Thymus (tissue), 11 donors: ENCODE measurements around the gene AQP2. TPM values are rescaled to one million over a fixed set of nuclear protein-coding genes. Genes with fewer than 3 reads are reported as not detected.

Experiments used
- DNase-seq, 9 donors: peaks; one replicate each; pipeline ENCODE4 v3.0.0-alpha.2; 2013; ENCODE audit warnings: low spot score in 9 of 9, low read depth in 6 of 9, missing footprints in 1 of 9
- H3K27ac ChIP-seq, 2 donors: one replicate each; pipeline ENCODE4 v1.5.1; 2013; ENCODE audit warnings: control low read depth in 1 of 2, low read depth in 1 of 2, low read length in 1 of 2, mild to moderate bottlenecking in 1 of 2, moderate library complexity in 1 of 2
- H3K27me3 ChIP-seq, 2 donors: one replicate each; pipeline ENCODE4 v1.5.1; 2013; ENCODE audit warnings: low read length in 1 of 2; ENCODE audit not compliant: control insufficient read depth in 2 of 2, insufficient read depth in 1 of 2
- H3K36me3 ChIP-seq, 2 donors: one replicate each; pipeline ENCODE4 v1.5.1; 2013; ENCODE audit warnings: low read length in 1 of 2, mild to moderate bottlenecking in 1 of 2, moderate library complexity in 1 of 2; ENCODE audit not compliant: control insufficient read depth in 2 of 2, insufficient read depth in 2 of 2
- H3K4me1 ChIP-seq, 2 donors: one replicate each; pipeline ENCODE4 v1.5.1; 2013; ENCODE audit warnings: low read length in 2 of 2; ENCODE audit not compliant: control insufficient read depth in 2 of 2, insufficient read depth in 2 of 2
- H3K4me3 ChIP-seq, 2 donors: one replicate each; pipeline ENCODE4 v1.5.1; 2013; ENCODE audit warnings: low read length in 2 of 2, control low read depth in 1 of 2, mild to moderate bottlenecking in 1 of 2
- H3K9me3 ChIP-seq, 2 donors: one replicate each; pipeline ENCODE4 v1.5.1; 2013; ENCODE audit warnings: low read length in 1 of 2, mild to moderate bottlenecking in 1 of 2; ENCODE audit not compliant: control insufficient read depth in 2 of 2, insufficient read depth in 1 of 2
- WGBS: extraction: QIAGEN DNeasy Blood & Tissue Kit; methylation state at CpG from one replicate; pipeline ENCODE4 v1.1.7; 2013; 5-methylcytosine and 5-hydroxymethylcytosine counted together
- polyA plus RNA-seq: library from polyadenylated mRNA; stranded (reverse); fragments of 200-250 nt; gene quantifications from one replicate; pipeline ENCODE4 v1.2.3, GENCODE V29; 2013
- total RNA-seq: library from RNA; stranded (reverse); fragments of 120-200 nt; gene quantifications from one replicate; pipeline ENCODE4 v1.2.4, GENCODE V29; 2013
- donor health status: healthy.

The AQP2 gene
- total and polyA plus RNA-seq, 2 donors = 0.05 TPM

- no peaks in the 10 kb centered on the region for H3K4me1 ChIP-seq
- H3K27ac ChIP-seq = no peak overlapping the region
- no peaks in the 10 kb centered on the region for H3K36me3 ChIP-seq
- H3K9me3 ChIP-seq = no peaks in the 10 kb centered on the region
- peaks cover 0 to 5% of the 10 kb centered on the region in 2 donors for H3K27me3 ChIP-seq
- H3K4me3 ChIP-seq = no peak overlapping the region
- 99% methylated on average over 3 of the region's 3 CpGs for WGBS
- DNase-seq = no peak
These were observed 13.6 kb upstream of the AQP2 start for GRCh38 chr12:49936925-49937324.

- no peak for DNase-seq
- Histone ChIP-seq H3K4me3 (no peak overlapping the region), H3K27ac (no peak overlapping the region), H3K27me3 (peaks cover 0 to under 1% of the 10 kb centered on the region in 2 donors), H3K4me1 (no peaks in the 10 kb centered on the region), H3K36me3 (no peaks in the 10 kb centered on the region), H3K9me3 (no peaks in the 10 kb centered on the region)
- WGBS = 84% methylated on average over 8 of the region's 8 CpGs
These were observed 12.8 kb upstream of the AQP2 start for GRCh38 chr12:49937639-49938300.

DNA sequence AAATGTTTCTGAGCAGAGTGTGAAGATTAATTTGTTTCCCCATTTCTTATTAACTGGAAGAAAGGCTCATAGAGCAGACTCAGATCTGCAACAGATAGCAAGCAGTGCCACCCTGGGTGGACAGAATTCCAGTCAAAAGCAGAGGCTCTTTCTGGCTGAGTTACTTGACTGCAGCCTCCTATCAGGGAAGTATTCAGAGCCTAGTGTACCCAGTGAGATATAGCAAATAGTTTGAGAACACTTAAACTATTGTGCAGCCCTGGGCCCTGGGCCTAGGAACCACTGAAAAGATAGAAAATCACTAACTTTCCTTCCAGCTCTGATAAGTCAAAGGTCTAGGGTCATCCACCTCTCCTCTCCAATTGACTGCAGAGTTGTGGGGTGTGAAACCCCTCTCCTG lies 11.2 kb upstream of the AQP2 start:
- H3K4me1 ChIP-seq = no peaks in the 10 kb centered on the region
- peaks cover 0 to 7% of the 10 kb centered on the region in 2 donors for H3K27me3 ChIP-seq
- H3K4me3 ChIP-seq = no peak overlapping the region
- DNase-seq = no peak
- H3K9me3 ChIP-seq = no peaks in the 10 kb centered on the region
- no peak overlapping the region for H3K27ac ChIP-seq
- no peaks in the 10 kb centered on the region for H3K36me3 ChIP-seq

DNA sequence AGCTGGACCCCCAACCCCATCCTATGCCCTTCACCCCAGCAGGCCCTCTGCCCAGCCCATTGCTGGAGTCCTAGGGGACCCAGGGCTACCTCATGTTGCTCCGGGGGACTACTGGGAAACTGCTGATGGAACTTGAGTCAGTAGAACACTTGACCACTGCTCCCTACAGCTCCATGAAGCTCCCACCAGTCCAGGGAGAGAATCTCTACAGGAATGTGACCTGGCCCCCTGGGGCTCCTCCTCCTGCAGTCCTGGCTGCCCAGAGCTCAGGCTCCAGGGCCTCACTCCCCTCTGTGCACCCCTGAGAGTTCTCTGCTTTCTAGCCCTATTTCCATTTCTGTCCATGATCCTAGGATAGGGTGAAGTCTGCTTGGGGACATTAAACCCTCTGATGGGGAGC lies 10.8 kb upstream of the AQP2 start:
- peaks cover 0 to 1% of the 10 kb centered on the region in 2 donors for H3K4me1 ChIP-seq
- no peaks in the 10 kb centered on the region for H3K36me3 ChIP-seq
- H3K27ac ChIP-seq = no peak overlapping the region
- H3K4me3 ChIP-seq = no peak overlapping the region
- H3K27me3 ChIP-seq = peaks cover 0 to 8% of the 10 kb centered on the region in 2 donors
- no peak for DNase-seq
- WGBS = 94% methylated on average over 1 of the region's 1 CpG
- H3K9me3 ChIP-seq = no peaks in the 10 kb centered on the region

DNA sequence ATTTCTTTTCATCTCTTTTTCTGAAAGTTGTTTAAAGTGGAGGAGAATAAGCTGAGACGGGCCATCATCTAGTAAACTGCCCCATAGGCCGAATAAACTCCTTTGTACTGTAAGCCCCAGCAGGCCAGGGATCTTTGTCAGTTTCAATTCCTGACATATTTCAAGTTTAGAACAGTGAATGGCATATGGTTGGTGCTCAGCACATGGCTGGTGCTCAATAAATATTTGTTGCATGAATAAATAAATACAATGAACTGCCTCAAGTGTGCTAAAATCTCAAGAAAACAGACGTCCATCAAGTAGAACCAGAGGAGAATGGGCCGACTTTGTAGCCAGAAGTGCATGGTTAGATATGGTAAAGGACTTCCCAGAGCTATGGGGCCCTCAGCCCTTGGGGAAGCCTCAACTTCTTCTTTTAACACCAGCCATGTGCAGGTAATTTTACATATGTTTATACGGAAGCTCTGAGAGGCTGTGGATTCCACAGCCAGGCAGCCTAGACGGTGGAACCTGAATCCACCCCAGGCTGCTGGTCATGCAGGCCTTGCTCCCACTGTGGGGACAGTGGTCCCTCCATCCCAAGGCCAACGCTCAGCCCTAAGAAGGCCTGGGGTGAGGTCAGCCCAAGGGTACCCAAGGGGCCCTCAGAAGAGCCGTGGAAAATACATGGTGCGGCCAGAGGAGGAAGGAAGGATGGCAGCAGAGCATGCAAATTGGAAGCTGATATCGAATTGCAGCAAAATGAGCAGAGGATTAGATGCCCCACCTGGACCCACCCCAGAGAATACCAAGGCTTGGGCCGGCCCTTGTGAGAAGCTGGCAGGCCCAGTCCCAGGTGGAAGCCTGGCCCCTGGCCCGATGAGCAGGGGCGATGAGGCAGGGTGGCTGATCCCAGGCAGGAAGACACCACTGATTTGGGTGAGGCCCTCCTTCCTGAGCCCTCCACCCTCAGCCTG lies 8.7 kb upstream of the AQP2 start:
- DNase-seq = no peak
- 93% methylated on average over 13 of the region's 13 CpGs for WGBS
- Histone ChIP-seq H3K27ac (no peak overlapping the region), H3K27me3 (peaks cover 0 to 11% of the 10 kb centered on the region in 2 donors), H3K36me3 (no peaks in the 10 kb centered on the region), H3K4me3 (no peak overlapping the region), H3K4me1 (peaks cover 2 to 9% of the 10 kb centered on the region in 2 donors), H3K9me3 (no peaks in the 10 kb centered on the region)

GRCh38 chr12:49942512-49942893 lies 8.0 kb upstream of the AQP2 start:
- H3K27me3 ChIP-seq = peaks cover 0 to 12% of the 10 kb centered on the region in 2 donors
- no peaks in the 10 kb centered on the region for H3K9me3 ChIP-seq
- DNase-seq = no peak
- H3K27ac ChIP-seq = no peak overlapping the region
- 97% methylated on average over 3 of the region's 3 CpGs for WGBS
- H3K36me3 ChIP-seq = no peaks in the 10 kb centered on the region
- H3K4me3 ChIP-seq = no peak overlapping the region
- H3K4me1 ChIP-seq = peaks cover 2 to 9% of the 10 kb centered on the region in 2 donors

- no peaks in the 10 kb centered on the region for H3K36me3 ChIP-seq
- no peak overlapping the region for H3K27ac ChIP-seq
- H3K27me3 ChIP-seq = peaks cover 0 to 15% of the 10 kb centered on the region in 2 donors
- DNase-seq = no peak
- no peak overlapping the region for H3K4me3 ChIP-seq
- H3K4me1 ChIP-seq = peaks cover 2 to 9% of the 10 kb centered on the region in 2 donors
- H3K9me3 ChIP-seq = no peaks in the 10 kb centered on the region
- 90% methylated on average over 14 of the region's 14 CpGs for WGBS
These were observed 7.5 kb upstream of the AQP2 start for GRCh38 chr12:49942921-49943624.

- no peaks in the 10 kb centered on the region for H3K36me3 ChIP-seq
- WGBS = 96% methylated on average over 1 of the region's 1 CpG
- peaks cover 0 to 17% of the 10 kb centered on the region in 2 donors for H3K27me3 ChIP-seq
- no peaks in the 10 kb centered on the region for H3K9me3 ChIP-seq
- no peak overlapping the region for H3K4me3 ChIP-seq
- H3K27ac ChIP-seq = no peak overlapping the region
- no peak for DNase-seq
- H3K4me1 ChIP-seq = peaks cover 2 to 9% of the 10 kb centered on the region in 2 donors
These were observed 6.9 kb upstream of the AQP2 start for GRCh38 chr12:49943625-49943960.

DNA sequence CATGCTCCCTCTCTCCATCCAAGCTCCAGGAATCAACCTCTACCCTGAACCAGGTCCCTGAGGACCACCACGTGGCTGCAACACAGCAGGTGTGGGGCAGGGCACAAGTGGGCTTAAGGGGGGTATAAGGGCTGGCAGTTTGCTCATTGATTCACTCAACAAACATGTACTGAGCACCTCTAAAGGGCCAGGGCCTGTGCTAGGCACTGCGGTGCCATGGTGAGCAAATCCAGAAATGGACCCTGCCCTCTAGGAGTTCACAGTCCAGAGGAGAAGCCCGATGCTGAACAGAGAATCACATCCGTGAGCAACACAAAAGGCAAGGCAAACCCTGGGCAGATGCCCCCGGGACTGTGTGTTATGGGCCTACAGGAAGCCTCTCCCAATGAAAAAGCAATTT lies 6.5 kb upstream of the AQP2 start:
- WGBS = 99% methylated on average over 5 of the region's 5 CpGs
- no peak for DNase-seq
- peaks cover 2 to 9% of the 10 kb centered on the region in 2 donors for H3K4me1 ChIP-seq

More for the DNA sequence above, 6.5 kb upstream of the AQP2 start:
- Histone ChIP-seq H3K36me3 (no peaks in the 10 kb centered on the region), H3K27ac (no peak overlapping the region), H3K27me3 (peaks cover 0 to 19% of the 10 kb centered on the region in 2 donors), H3K9me3 (no peaks in the 10 kb centered on the region), H3K4me3 (no peak overlapping the region)
